CD4-positive, alpha-beta T cell treated with Interferon gamma for 1 hour (primary cell): ENCODE results near the gene SPACDR.
"Not testable (repeated sequence)": the region's sequence is repeated elsewhere in the genome, so short reads cannot be mapped to it uniquely, and the experiment has no call there.

Source experiments
- DNase-seq: peaks from one replicate; pipeline ENCODE4 v3.0.0-alpha.2; 2020

SPACDR gene

GRCh38 chr7:100464791-100465190 lies 731 bp upstream of the SPACDR start:
- DNase-seq, result no peak

- no peak for DNase-seq
Measured at GRCh38 chr7:100457033-100457432, 7.0 kb downstream of the SPACDR start.

- DNase-seq, result no peak
Measured at GRCh38 chr7:100456562-100456961, 7.5 kb downstream of the SPACDR start.

- no peak for DNase-seq
Measured at GRCh38 chr7:100455206-100455605, 8.9 kb downstream of the SPACDR start.

GRCh38 chr7:100453854-100454253 lies 10.2 kb downstream of the SPACDR start:
- DNase-seq, result not testable (repeated sequence)

- DNase-seq, result no peak
Measured at GRCh38 chr7:100452513-100452912, 11.5 kb downstream of the SPACDR start.

GRCh38 chr7:100449190-100449795 lies 14.8 kb downstream of the SPACDR start:
- DNase-seq, result no peak

GRCh38 chr7:100447363-100447762 lies 16.7 kb downstream of the SPACDR start:
- not testable (repeated sequence) for DNase-seq

- no peak for DNase-seq
Measured at GRCh38 chr7:100446040-100446439, 18.0 kb downstream of the SPACDR start.

GRCh38 chr7:100444311-100445278 lies 19.5 kb downstream of the SPACDR start:
- DNase-seq, result peak; percentile 42

GRCh38 chr7:100443096-100443840 lies 20.8 kb downstream of the SPACDR start:
- no peak for DNase-seq

- no peak for DNase-seq
Measured at GRCh38 chr7:100441641-100442535, 22.2 kb downstream of the SPACDR start.

- not testable (repeated sequence) for DNase-seq
Measured at GRCh38 chr7:100439244-100439643, 24.8 kb downstream of the SPACDR start.

- not testable (repeated sequence) for DNase-seq
Measured at GRCh38 chr7:100438731-100439130, 25.3 kb downstream of the SPACDR start.

GRCh38 chr7:100438172-100438571 lies 25.9 kb downstream of the SPACDR start:
- DNase-seq, result no peak

GRCh38 chr7:100437150-100438100 lies 26.6 kb downstream of the SPACDR start:
- DNase-seq, result no peak

GRCh38 chr7:100435401-100436304 lies 28.4 kb downstream of the SPACDR start:
- peak; percentile 45 for DNase-seq

- DNase-seq, result no peak
Measured at GRCh38 chr7:100434297-100435144, 29.5 kb downstream of the SPACDR start.
